ENCODE measurements around the gene RASGRP3. TPM values are rescaled to one million over a fixed set of nuclear protein-coding genes. Genes with fewer than 3 reads are reported as not detected.

The RASGRP3 gene
- total and polyA plus RNA-seq, 2 of the 13 experiments (the other 11 are each of a cell fraction or from before 2014, with no cell fraction given), result 0.01 TPM; not detected in 1

- TF ChIP-seq, protein P1, sequence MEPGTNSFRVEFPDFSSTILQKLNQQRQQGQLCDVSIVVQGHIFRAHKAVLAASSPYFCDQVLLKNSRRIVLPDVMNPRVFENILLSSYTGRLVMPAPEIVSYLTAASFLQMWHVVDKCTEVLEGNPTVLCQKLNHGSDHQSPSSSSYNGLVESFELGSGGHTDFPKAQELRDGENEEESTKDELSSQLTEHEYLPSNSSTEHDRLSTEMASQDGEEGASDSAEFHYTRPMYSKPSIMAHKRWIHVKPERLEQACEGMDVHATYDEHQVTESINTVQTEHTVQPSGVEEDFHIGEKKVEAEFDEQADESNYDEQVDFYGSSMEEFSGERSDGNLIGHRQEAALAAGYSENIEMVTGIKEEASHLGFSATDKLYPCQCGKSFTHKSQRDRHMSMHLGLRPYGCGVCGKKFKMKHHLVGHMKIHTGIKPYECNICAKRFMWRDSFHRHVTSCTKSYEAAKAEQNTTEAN (CRISPR knock-in tag; conservative IDR thresholded peaks at IDR 0.05), result no peak
- no peak for TF ChIP-seq GABPB1 (CRISPR knock-in tag; IDR thresholded peaks at IDR 0.05)
- TF ChIP-seq U2AF1 (optimal IDR thresholded peaks at IDR 0.05; ENCODE audit: low read depth, low read length), result no peak
- peak; percentile 60 for TF ChIP-seq ZNF781 (CRISPR knock-in tag; IDR thresholded peaks at IDR 0.05; ENCODE audit: borderline replicate concordance, not compliant biosample characterization)
- no peak for TF ChIP-seq ZFP1 (CRISPR knock-in tag; IDR thresholded peaks at IDR 0.05)
- no peak for TF ChIP-seq BRF2 (CRISPR knock-in tag; IDR thresholded peaks at IDR 0.05)
- no peak for TF ChIP-seq REST (IDR thresholded peaks at IDR 0.05; ENCODE audit: borderline replicate concordance in 1 of 2, low read depth in 1 of 2, low read length in 2 of 2)
- TF ChIP-seq, protein P2, sequence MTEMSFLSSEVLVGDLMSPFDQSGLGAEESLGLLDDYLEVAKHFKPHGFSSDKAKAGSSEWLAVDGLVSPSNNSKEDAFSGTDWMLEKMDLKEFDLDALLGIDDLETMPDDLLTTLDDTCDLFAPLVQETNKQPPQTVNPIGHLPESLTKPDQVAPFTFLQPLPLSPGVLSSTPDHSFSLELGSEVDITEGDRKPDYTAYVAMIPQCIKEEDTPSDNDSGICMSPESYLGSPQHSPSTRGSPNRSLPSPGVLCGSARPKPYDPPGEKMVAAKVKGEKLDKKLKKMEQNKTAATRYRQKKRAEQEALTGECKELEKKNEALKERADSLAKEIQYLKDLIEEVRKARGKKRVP (CRISPR knock-in tag; IDR thresholded peaks at IDR 0.05), result peak in 1 of 2 experiments; percentile 31; a peak in 1 of 4 replicates
- no peak for TF ChIP-seq DPF2 (CRISPR knock-in tag; IDR thresholded peaks at IDR 0.05; ENCODE audit: borderline replicate concordance, low read depth)
- TF ChIP-seq, protein P3, sequence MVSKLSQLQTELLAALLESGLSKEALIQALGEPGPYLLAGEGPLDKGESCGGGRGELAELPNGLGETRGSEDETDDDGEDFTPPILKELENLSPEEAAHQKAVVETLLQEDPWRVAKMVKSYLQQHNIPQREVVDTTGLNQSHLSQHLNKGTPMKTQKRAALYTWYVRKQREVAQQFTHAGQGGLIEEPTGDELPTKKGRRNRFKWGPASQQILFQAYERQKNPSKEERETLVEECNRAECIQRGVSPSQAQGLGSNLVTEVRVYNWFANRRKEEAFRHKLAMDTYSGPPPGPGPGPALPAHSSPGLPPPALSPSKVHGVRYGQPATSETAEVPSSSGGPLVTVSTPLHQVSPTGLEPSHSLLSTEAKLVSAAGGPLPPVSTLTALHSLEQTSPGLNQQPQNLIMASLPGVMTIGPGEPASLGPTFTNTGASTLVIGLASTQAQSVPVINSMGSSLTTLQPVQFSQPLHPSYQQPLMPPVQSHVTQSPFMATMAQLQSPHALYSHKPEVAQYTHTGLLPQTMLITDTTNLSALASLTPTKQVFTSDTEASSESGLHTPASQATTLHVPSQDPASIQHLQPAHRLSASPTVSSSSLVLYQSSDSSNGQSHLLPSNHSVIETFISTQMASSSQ (IDR thresholded peaks at IDR 0.05; ENCODE audit: low read depth), result no peak
- TF ChIP-seq, protein P3 (CRISPR knock-in tag; IDR thresholded peaks at IDR 0.05; ENCODE audit: borderline replicate concordance), result no peak
- TF ChIP-seq PAWR (CRISPR knock-in tag; IDR thresholded peaks at IDR 0.05; ENCODE audit: borderline replicate concordance), result no peak
- TF ChIP-seq KLF12 (CRISPR knock-in tag; IDR thresholded peaks at IDR 0.05; ENCODE audit: borderline replicate concordance), result no peak
- no peak for TF ChIP-seq FOXA1 (IDR thresholded peaks at IDR 0.05)
- no peak for TF ChIP-seq FOXA1 (CRISPR knock-in tag; IDR thresholded peaks at IDR 0.05)
- no peak for TF ChIP-seq ZNF34 (CRISPR knock-in tag; IDR thresholded peaks at IDR 0.05; ENCODE audit: borderline replicate concordance)
These were observed at the start of gene RASGRP3 (continued) for GRCh38 chr2:33476131-33476792.
